H54 (cell line): ENCODE results near the gene HSPA12B.

Experiments
- DNase-seq: peaks from one replicate; pipeline ENCODE4 v3.0.0; 2011; ENCODE audit warnings: low spot score, mixed read lengths; ENCODE audit not compliant: insufficient read length
- FAIRE-seq: peaks from 3 replicates; lab custom pipeline; 2011; peaks lifted over from hg19 to GRCh38; lab: Jason Lieb, UNC
- POLR2A ChIP-seq: IDR thresholded peaks from 2 replicates; pipeline ENCODE4 v1.6.1; 2011; ENCODE audit warnings: low read depth, mild to moderate bottlenecking, low read length

HSPA12B gene

DNA sequence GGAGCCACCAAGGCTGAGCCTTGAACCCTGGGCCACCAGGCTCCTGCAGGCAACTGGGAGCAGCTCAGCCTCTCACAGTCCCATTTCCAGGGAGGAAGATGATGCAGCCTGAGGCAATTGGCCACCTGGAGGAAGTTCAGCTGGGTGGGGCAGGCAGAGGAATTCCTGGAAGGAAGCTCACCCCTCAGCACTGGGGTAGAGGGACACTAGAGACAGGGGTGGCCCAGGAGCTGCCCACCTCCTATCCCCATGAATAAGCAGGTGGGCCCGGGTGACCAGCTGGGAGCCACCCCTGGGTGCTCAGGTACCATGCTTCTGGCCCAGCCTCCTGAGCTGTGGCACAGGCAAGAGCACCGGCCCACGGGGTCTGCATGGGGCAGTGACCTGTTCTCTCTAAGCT lies 3.6 kb upstream of the HSPA12B start:
- no peak for TF ChIP-seq POLR2A
- FAIRE-seq = no peak
- DNase-seq = no peak

DNA sequence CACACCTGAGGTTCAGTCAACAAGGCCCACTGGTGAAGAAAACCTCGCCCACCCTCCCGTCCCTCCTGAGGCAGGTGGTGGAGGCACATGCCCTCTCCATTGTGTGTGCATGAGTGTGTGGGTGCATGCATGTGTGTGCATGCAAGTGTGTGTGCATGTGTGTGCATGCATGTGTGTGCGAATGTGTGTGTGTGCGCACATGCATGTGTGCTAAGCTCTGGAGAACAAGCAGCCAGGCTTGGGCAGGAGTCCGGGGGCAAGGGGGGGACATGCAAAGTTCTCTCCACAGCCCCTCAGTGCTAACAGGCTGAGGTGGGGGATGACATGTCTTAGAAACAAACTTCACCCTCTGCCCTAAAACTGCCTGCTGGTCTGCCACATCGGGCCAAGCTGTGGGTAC lies 3.1 kb upstream of the HSPA12B start:
- no peak for TF ChIP-seq POLR2A
- FAIRE-seq = no peak
- DNase-seq = no peak

GRCh38 chr20:3729811-3730540 lies 2.5 kb upstream of the HSPA12B start:
- TF ChIP-seq POLR2A = no peak
- DNase-seq (no peak), FAIRE-seq (no peak)

GRCh38 chr20:3730803-3731672 lies 1.4 kb upstream of the HSPA12B start:
- FAIRE-seq (no peak), DNase-seq (no peak)
- no peak for TF ChIP-seq POLR2A

- DNase-seq (no peak), FAIRE-seq (no peak)
- TF ChIP-seq POLR2A = no peak
Observed at GRCh38 chr20:3731944-3732326, 550 bp upstream of the HSPA12B start.

DNA sequence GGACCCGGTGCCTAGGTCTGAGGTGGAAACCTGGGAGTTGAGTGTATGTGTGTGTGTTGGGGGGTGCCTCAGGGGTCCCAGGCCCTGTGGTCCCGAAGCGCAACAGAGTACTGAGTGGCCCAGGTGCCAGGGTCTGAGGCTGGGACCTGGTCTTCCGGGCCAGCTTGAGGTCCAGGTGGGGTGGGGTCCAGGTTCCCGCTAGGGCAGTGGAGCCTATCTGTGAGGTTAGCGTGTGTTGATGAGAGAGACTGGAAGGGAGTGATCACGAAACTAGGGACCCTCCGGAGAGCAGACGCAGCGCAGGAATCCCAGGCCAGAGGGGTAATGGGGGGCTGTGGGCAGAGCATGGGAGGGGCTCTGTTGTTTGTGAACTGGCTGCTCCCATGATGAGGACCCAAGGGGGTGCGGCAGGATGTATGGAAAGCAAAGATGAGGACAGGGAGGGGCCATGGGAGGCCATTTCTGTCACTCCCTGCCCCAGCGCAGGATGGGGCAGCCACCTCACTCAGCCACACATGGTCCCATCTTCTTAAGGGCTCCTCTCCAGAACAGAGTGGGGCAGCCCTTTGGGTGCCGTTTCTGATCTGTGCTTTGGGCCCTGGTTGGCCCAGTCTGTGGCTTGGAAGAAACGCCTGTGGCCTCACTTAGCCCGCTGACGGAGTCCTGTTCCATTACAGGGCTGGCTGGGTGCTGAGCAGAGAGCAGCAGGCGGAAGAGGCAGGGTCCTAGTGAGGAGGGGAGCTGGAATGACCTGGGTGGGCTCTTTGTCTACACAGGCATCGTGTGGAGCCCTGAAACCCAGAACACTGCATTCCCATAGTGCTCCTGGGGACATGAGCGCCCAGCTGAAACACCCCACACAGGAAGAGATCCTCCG lies 872 bp downstream of the HSPA12B start:
- TF ChIP-seq POLR2A = no peak
- no peak for FAIRE-seq
- DNase-seq = no peak

- TF ChIP-seq POLR2A = no peak
- DNase-seq (no peak), FAIRE-seq (no peak)
Observed at GRCh38 chr20:3734111-3734843, 1.8 kb downstream of the HSPA12B start.

- FAIRE-seq (no peak), DNase-seq (no peak)
- no peak for TF ChIP-seq POLR2A
Observed at GRCh38 chr20:3735768-3736167, 3.3 kb downstream of the HSPA12B start.

GRCh38 chr20:3738111-3739053 lies 5.9 kb downstream of the HSPA12B start:
- no peak for TF ChIP-seq POLR2A
- FAIRE-seq (no peak), DNase-seq (no peak)

- no peak for TF ChIP-seq POLR2A
- FAIRE-seq (no peak), DNase-seq (no peak)
Observed at GRCh38 chr20:3739054-3739925, 6.8 kb downstream of the HSPA12B start.

DNA sequence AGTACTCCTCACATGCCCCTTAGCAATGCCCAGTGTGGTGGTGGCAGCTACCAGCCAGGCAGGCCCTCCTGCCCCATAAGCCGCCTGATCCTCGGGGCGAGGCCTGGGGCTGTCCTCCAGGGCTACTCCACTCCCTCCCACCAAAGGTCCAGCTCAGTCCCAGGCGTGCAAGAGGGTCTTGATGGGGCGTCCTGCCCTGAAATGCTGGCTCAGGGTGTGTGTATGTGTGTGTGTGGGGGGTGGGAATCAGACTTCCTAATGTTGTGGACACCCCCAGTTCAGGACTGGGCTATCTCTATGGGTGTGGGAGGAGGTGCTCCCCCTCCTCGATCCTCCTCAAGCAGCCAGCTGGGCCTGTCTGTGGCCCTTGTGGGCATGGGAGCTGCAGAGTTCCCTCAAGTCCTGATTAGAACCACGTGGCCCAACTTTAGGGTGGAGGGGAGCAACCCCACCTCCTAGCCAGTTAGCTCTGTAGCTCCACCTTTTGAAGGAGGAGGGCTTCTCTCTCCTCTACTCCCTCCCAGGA lies 7.5 kb downstream of the HSPA12B start:
- TF ChIP-seq POLR2A = no peak
- no peak for FAIRE-seq
- no peak for DNase-seq
